CD14-positive monocyte (primary cell): ENCODE measurements around the gene KCNMB1. TPM values are rescaled to one million over a fixed set of nuclear protein-coding genes. Genes with fewer than 3 reads are reported as not detected.

Source experiments
- DNase-seq, 3 donors: peaks; one replicate each; pipeline ENCODE4 v3.0.0-alpha.2; 2011 to 2022
- H2AFZ ChIP-seq: 2 replicates; pipeline ENCODE4 v1.6.0; 2012; ENCODE audit warnings: mild to moderate bottlenecking, low read depth, low read length, inconsistent platforms; ENCODE audit not compliant: insufficient read depth, poor library complexity, severe bottlenecking
- H3K27ac ChIP-seq, 2 donors: 1 replicate in 1 of 2; 2 replicates in 1 of 2; pipeline ENCODE4 v1.5.1; 2012 to 2013; ENCODE audit warnings: low read length in 2 of 2, control low read depth in 1 of 2, inconsistent platforms in 1 of 2, low read depth in 1 of 2, mild to moderate bottlenecking in 1 of 2
- H3K27me3 ChIP-seq, 2 donors: one replicate each; pipeline versions ENCODE4 v1.6.0 to v1.6.1; 2011 to 2013; ENCODE audit warnings: low read length in 2 of 2; ENCODE audit not compliant: control insufficient read depth in 2 of 2, insufficient read depth in 2 of 2
- H3K36me3 ChIP-seq, 2 donors: replicated peaks in 1 of 2; 1 replicate in 1 of 2; 2 replicates in 1 of 2; pipeline versions ENCODE4 v1.5.1 to v1.6.1; 2012 to 2013; ENCODE audit warnings: low read length in 2 of 2, control low read depth in 1 of 2, inconsistent platforms in 1 of 2, mild to moderate bottlenecking in 1 of 2; ENCODE audit not compliant: insufficient read depth in 2 of 2, control insufficient read depth in 1 of 2
- H3K4me1 ChIP-seq, 2 donors: 1 replicate in 1 of 2; 2 replicates in 1 of 2; pipeline versions ENCODE4 v1.5.1 to v1.6.1; 2012 to 2013; ENCODE audit warnings: low read length in 2 of 2, control low read depth in 1 of 2, inconsistent platforms in 1 of 2, mild to moderate bottlenecking in 1 of 2, moderate library complexity in 1 of 2; ENCODE audit not compliant: insufficient read depth in 2 of 2, control insufficient read depth in 1 of 2
- H3K4me2 ChIP-seq: replicated peaks from 2 replicates; pipeline ENCODE3; 2012; ENCODE audit warnings: low read length, moderate library complexity, mild to moderate bottlenecking; ENCODE audit not compliant: poor library complexity, severe bottlenecking; ENCODE audit errors: extremely low read depth
- H3K4me3 ChIP-seq, 3 experiments: fragments of 200-600 bp in 1 of 3; sonication (generic) in 1 of 3; replicated peaks in 1 of 3; 1 replicate in 2 of 3; 2 replicates in 1 of 3; pipeline ENCODE4 v1.5.1; 2011 to 2013; ENCODE audit warnings: low read length in 3 of 3, mild to moderate bottlenecking in 3 of 3, control low read depth in 2 of 3, low read depth in 2 of 3, inconsistent platforms in 1 of 3, moderate library complexity in 1 of 3
- H3K79me2 ChIP-seq: 2 replicates; pipeline ENCODE4 v1.6.0; 2012; ENCODE audit warnings: mild to moderate bottlenecking, control low read depth, inconsistent platforms, low read length, moderate library complexity; ENCODE audit not compliant: insufficient read depth
- H3K9ac ChIP-seq: 2 replicates; pipeline ENCODE4 v1.6.0; 2017; ENCODE audit warnings: low read length, mild to moderate bottlenecking; ENCODE audit not compliant: insufficient read depth, poor library complexity, severe bottlenecking
- H3K9me3 ChIP-seq, 2 donors: replicated peaks in 1 of 2; 1 replicate in 1 of 2; 2 replicates in 1 of 2; pipeline versions ENCODE4 v1.5.1 to v1.6.1; 2012 to 2013; ENCODE audit warnings: low read length in 2 of 2, control low read depth in 1 of 2; ENCODE audit not compliant: control insufficient read depth in 1 of 2, insufficient read depth in 1 of 2
- H4K20me1 ChIP-seq: 2 replicates; pipeline ENCODE4 v1.6.0; 2012; ENCODE audit warnings: mild to moderate bottlenecking, low read length, control low read depth, moderate library complexity; ENCODE audit not compliant: insufficient read depth
- H3K27ac Mint-ChIP-seq, 7 donors: one replicate each; pipeline ENCODE4 v1.8.0; 2020; ENCODE audit warnings: mild to moderate bottlenecking in 7 of 7, mixed read lengths in 7 of 7, moderate library complexity in 6 of 7, inconsistent platforms in 2 of 7
- H3K27me3 Mint-ChIP-seq, 3 donors: one replicate each; pipeline ENCODE4 v1.8.0; 2021 to 2022; ENCODE audit warnings: low read depth in 3 of 3, mild to moderate bottlenecking in 3 of 3, mixed read lengths in 3 of 3, moderate library complexity in 3 of 3, inconsistent platforms in 1 of 3
- H3K36me3 Mint-ChIP-seq, 2 donors: one replicate each; pipeline ENCODE4 v1.8.0; 2020; ENCODE audit warnings: mixed read lengths in 2 of 2, inconsistent platforms in 1 of 2, mild to moderate bottlenecking in 1 of 2
- H3K4me1 Mint-ChIP-seq: one replicate; pipeline ENCODE4 v1.8.0; 2020; ENCODE audit warnings: mild to moderate bottlenecking, mixed read lengths
- H3K4me3 Mint-ChIP-seq, 2 donors: one replicate each; pipeline ENCODE4 v1.8.0; 2020; ENCODE audit warnings: mild to moderate bottlenecking in 2 of 2, mixed read lengths in 2 of 2, moderate library complexity in 1 of 2
- H3K9me3 Mint-ChIP-seq, 7 donors: one replicate each; pipeline ENCODE4 v1.8.0; 2020 to 2022; ENCODE audit warnings: mixed read lengths in 7 of 7, mild to moderate bottlenecking in 6 of 7, moderate library complexity in 6 of 7, inconsistent platforms in 2 of 7
- WGBS: methylation state at CpG from one replicate; pipeline ENCODE4 v1.1.5; 2013; ENCODE audit warnings: missing lambda C conversion rate; ENCODE audit not compliant: insufficient coverage; 5-methylcytosine and 5-hydroxymethylcytosine counted together
- intact Hi-C, 2 donors: fragments of 100-400 bp; cut with micrococcal nuclease; formaldehyde crosslinking; loops; one replicate each; pipeline versions ENCODE4 v1.15.0 to v1.15.1; 2023
- polyA plus RNA-seq, 3 donors: library from polyadenylated mRNA; depleted of rRNA in 1 of 3; unstranded in 2 of 3; stranded (reverse) in 1 of 3; fragments of 300-500 nt in 2 of 3; fragments of >200 nt in 1 of 3; fragmentation: Illumina TruSeq in 2 of 3; gene quantifications; 1 replicate in 2 of 3; 2 replicates in 1 of 3; pipeline ENCODE4 v1.2.3, GENCODE V29; 2012 to 2021
- TF ChIP-seq, protein P1 (sequence below): fragments of 200-600 bp; IDR thresholded peaks from one replicate; pipeline ENCODE4 v1.8.0; 2022; ENCODE audit warnings: antibody characterized with exemption, mild to moderate bottlenecking

Gene KCNMB1
- polyA plus RNA-seq, 3 donors = 0.79 to 20.8 (median 1.2) TPM

DNA sequence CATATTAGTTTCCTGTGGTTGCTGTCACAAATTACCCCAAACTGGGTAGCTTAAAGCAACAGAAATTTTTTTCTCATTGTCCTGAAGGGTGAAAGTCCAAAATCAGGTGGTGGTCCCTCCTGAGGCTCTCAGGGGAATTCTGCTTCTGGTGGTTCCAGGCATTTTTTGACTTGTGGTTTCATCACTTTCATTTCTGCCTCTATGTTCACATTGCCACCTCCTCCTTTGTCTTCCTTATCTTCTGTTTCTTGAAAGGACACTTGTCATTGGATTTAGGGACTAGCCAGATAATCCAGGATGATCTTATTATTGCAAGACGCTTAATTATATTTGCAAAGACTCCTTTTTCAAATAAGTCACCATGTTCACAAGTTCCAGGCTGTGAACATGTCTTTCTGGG is 43.2 kb downstream of the KCNMB1 start:
- intact Hi-C loops = loop anchor here in 1 of 2 donors (10.0 kb wide), 1 partner anchor 241 kb away; the partner anchor contains the start of gene FOXI1
- H3K27ac ChIP-seq = no peak overlapping the region
- H3K4me3 ChIP-seq = no peak overlapping the region
- H3K27ac Mint-ChIP-seq = peak overlapping the region in 1 of 7 donors; percentile 23
- no peaks in the 10 kb centered on the region for H3K27me3 ChIP-seq
- no peaks in the 10 kb centered on the region for H3K79me2 ChIP-seq
- TF ChIP-seq, protein P1, sequence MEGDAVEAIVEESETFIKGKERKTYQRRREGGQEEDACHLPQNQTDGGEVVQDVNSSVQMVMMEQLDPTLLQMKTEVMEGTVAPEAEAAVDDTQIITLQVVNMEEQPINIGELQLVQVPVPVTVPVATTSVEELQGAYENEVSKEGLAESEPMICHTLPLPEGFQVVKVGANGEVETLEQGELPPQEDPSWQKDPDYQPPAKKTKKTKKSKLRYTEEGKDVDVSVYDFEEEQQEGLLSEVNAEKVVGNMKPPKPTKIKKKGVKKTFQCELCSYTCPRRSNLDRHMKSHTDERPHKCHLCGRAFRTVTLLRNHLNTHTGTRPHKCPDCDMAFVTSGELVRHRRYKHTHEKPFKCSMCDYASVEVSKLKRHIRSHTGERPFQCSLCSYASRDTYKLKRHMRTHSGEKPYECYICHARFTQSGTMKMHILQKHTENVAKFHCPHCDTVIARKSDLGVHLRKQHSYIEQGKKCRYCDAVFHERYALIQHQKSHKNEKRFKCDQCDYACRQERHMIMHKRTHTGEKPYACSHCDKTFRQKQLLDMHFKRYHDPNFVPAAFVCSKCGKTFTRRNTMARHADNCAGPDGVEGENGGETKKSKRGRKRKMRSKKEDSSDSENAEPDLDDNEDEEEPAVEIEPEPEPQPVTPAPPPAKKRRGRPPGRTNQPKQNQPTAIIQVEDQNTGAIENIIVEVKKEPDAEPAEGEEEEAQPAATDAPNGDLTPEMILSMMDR = no peak
- peaks cover 29% of the 10 kb centered on the region for H3K4me1 Mint-ChIP-seq
- no peaks in the 10 kb centered on the region for H3K36me3 ChIP-seq
- no peaks in the 10 kb centered on the region for H4K20me1 ChIP-seq
- H3K27me3 Mint-ChIP-seq = peaks cover 0 to 1% (median 0%) of the 10 kb centered on the region in 3 donors
- no peak overlapping the region for H2AFZ ChIP-seq
- no peak overlapping the region for H3K4me2 ChIP-seq
- peaks cover 0 to 12% (median 5%) of the 10 kb centered on the region in 7 donors for H3K9me3 Mint-ChIP-seq
- DNase-seq = no peak
- H3K9ac ChIP-seq = no peak overlapping the region
- H3K4me1 ChIP-seq = peaks cover 12 to 20% of the 10 kb centered on the region in 2 donors
- 80% methylated on average over 1 of the region's 1 CpG for WGBS
- peaks cover 0 to 5% of the 10 kb centered on the region in 2 donors for H3K36me3 Mint-ChIP-seq
- H3K9me3 ChIP-seq = peaks cover 0 to 7% of the 10 kb centered on the region in 2 donors
- H3K4me3 Mint-ChIP-seq = no peak overlapping the region

DNA sequence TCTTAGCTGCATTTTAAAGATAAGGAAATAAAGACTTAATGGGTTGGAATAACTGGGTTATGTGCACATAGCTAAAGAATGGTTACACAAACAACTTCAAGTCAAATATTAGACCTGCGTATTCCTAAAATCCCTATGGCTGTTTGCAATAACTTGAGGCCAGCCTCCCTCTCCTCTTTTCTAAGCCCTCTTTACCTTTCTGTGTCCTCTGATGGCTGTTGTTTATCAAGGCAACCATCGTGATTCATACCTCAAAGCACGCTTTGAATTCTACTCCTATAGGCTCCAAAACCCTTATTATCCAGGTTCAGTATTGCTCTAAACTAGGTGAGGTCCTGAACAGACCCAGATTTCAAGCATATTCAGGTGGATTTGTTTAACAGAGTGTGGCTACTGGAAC is 46.0 kb downstream of the KCNMB1 start:
- H3K9me3 Mint-ChIP-seq = peaks cover 0 to 12% (median 5%) of the 10 kb centered on the region in 7 donors
- H3K79me2 ChIP-seq = no peaks in the 10 kb centered on the region
- intact Hi-C loops = loop anchor here (5.0 to 10.0 kb wide), 2 partner anchors 51 to 238 kb away; partner anchors contain the start of gene FOXI1 (in 1 of the 2)
- H3K4me3 Mint-ChIP-seq = no peak overlapping the region
- H3K27ac Mint-ChIP-seq = no peak overlapping the region
- H3K4me1 ChIP-seq = peaks cover 26% of the 10 kb centered on the region in 2 donors
- no peak overlapping the region for H2AFZ ChIP-seq
- peaks cover 0 to 5% of the 10 kb centered on the region in 2 donors for H3K36me3 Mint-ChIP-seq
- TF ChIP-seq, protein P1 = no peak
- H3K4me2 ChIP-seq = no peak overlapping the region
- H3K9ac ChIP-seq = no peak overlapping the region
- H3K36me3 ChIP-seq = no peaks in the 10 kb centered on the region
- no peak overlapping the region for H3K27ac ChIP-seq
- 100% methylated on average over 1 of the region's 3 CpGs for WGBS
- H3K4me1 Mint-ChIP-seq = peaks cover 35% of the 10 kb centered on the region
- no peak overlapping the region for H3K4me3 ChIP-seq
- DNase-seq = no peak
- peaks cover 0 to 7% of the 10 kb centered on the region in 2 donors for H3K9me3 ChIP-seq
- peaks cover 0 to 5% (median 1%) of the 10 kb centered on the region in 3 donors for H3K27me3 Mint-ChIP-seq
- no peaks in the 10 kb centered on the region for H4K20me1 ChIP-seq
- no peaks in the 10 kb centered on the region for H3K27me3 ChIP-seq
